Stimulated activated naive CD4-positive, alpha-beta T cell (primary cell): ENCODE results near the gene USPL1.

Source experiments
- DNase-seq, 6 experiments: peaks; one replicate each; lab custom pipeline; 2025; lab: John Stamatoyannopoulos, UW

USPL1 gene

DNA sequence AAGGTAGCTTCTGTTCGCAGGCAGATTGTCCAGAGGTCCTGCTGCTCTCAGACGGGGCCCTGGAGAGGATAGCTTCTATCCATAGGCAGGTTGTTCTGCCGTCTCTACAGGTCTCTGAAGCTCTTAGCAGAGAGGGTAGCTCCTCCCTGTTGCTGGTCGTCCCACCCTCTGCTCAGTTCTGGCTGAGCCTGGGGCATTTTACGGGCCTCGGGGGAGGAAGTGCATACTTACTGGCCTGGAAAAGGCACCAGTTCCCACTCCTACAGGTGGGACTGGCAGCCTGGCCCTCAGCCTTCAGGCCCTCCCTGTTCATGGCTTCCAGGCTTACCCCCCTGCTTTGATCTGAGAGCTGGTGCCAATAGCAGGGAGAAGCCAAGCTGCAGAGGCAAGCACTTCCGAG lies 42.3 kb downstream of the USPL1 start:
- DNase-seq, result no peak

DNA sequence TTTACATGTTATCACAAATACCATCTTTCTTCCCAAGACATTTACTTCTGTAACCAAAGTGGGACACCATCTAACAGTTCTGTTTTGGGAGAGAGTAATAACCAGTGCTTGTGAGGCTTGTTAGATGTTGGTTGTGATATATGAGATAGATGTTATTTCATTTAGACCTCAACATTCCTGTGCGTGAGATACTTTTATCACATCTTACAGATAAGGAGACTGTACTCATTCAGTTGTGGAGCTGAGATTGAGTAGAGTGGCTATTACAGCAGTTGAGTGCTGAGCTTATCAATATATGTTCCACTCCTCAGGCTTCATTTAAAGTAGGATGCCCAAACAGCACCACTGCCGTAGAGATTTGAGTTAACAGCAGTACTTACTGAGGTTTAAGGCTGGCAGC lies 43.1 kb downstream of the USPL1 start:
- DNase-seq, result no peak

DNA sequence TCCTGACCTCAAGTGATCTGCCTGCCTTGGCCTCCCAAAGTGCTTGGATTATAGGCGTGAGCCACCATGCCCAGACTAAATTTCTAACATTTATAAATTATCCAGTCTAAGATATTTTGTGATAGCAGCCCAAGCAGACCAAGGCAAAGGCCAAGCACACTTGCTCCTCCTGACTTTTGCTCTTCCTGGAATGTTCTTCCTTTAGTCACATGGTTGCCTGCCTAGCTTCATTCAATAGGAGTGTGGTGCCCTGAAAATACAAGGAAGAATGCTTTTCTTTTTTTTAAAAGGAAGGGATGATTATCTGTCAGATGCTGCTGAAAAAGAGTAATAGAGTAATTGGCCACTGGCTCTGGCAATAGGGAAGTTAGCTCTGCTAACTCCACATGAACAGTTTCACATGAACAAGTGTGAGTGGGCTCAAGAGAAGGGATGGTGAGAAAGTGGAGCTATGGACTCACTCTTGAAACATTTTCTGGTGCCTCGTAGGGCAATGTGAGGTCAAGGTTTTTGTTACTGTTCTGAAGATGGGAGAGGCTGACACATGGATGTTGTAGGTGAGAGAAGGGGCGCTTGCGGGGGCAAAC lies 47.1 kb downstream of the USPL1 start:
- DNase-seq, result no peak

DNA sequence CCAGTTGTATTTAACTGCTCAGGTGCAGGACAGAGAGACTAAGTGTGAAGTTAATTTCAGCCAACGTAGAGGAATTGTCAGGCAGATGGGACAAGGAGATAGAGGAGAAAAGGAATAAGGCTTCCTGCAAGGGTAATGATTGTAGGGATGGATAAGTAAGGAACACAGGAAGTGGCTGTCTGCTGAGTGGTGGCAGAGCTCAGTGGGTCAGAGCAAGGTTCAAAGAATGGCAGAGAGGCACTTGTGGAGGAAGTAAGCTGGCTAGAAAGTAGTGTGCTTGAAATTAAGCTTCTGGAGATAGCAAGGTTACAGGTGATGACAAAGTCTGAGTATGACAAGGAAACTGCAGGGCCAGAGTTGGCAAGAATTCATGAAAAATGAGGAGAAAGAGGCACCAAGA lies 47.9 kb downstream of the USPL1 start:
- no peak for DNase-seq

DNA sequence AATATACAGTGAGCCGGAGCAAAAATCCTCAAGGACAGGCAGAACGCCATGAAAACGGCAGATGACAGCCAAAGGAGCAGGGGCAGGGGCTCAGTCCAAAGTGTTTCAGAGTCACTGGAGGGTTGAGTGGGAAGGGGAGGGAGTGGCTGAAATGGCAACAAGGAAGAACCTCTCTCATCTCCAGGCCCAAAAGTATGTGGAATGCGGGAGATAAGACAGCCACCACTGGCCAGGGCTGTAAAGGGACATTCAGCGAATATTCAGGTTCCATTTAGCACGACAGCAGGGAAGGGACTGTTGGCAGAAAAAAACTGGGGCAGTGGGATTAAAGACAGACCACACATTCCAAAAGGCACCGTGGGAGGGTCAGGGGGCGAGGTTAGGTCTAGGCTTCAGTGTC lies 48.4 kb downstream of the USPL1 start:
- DNase-seq, result no peak

DNA sequence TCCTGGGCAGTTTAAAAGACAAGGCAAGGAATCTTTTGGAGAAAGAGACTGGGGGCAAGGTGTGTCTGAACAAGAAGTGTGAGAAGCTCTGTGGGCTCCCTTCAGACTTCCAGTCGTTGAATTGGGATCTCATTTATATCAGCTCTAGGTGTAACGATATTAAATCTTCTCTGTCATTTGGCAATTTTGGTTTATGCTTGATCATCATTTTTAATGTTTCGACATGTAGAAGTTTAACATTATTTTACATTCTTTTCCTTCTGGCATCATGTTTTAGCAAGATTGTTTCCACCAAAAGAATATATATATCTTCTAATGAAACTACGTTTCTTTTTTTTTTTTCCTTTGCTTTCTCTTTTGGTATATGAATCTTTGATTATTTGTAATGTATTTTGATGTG lies 49.3 kb downstream of the USPL1 start:
- no peak for DNase-seq

DNA sequence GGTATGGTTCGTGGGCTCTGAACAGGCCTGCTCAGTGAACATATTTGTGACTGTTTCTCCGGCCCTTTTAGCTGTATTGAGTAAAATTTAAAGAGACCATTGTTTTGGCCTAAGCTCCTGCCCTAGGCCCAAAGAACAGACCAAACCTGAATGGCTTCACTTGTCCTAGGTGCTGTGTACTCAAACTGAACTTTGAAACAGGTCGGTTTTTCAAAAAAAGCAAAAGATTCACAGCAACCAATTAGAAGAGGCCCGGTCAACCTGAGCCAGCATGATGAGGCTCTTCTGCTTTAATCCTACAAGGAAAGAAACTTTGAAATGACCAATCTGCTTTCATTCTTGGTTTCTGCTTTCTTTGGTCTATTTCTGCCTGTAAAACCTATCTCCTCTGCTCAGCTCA lies 50.6 kb downstream of the USPL1 start:
- DNase-seq, result no peak

DNA sequence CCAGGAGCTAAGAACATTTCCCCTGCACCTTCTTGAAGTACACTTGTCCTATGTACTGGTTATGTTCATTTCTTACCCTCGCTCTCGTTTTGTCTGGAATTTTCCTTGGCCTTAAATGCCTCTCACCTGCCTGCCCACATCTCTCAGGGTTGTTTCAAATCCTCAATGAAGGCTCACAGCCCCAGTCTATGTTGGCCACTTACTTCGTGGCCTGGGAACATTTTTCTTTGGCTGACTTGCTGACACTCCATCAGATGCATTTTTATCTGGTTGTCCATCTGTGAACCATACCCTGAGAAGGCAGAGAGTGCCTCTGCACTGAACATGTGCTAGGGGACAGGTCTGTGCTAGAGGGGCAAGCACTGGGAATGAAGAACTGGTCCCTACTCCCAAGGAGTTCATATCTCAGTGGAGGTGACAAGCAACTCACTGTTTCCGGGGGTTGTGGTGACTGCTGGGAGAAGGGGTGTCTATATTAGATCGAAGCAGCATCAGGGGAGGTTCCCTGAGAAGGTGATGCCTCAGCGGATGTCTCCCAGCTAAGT lies 53.6 kb downstream of the USPL1 start:
- DNase-seq, result no peak

DNA sequence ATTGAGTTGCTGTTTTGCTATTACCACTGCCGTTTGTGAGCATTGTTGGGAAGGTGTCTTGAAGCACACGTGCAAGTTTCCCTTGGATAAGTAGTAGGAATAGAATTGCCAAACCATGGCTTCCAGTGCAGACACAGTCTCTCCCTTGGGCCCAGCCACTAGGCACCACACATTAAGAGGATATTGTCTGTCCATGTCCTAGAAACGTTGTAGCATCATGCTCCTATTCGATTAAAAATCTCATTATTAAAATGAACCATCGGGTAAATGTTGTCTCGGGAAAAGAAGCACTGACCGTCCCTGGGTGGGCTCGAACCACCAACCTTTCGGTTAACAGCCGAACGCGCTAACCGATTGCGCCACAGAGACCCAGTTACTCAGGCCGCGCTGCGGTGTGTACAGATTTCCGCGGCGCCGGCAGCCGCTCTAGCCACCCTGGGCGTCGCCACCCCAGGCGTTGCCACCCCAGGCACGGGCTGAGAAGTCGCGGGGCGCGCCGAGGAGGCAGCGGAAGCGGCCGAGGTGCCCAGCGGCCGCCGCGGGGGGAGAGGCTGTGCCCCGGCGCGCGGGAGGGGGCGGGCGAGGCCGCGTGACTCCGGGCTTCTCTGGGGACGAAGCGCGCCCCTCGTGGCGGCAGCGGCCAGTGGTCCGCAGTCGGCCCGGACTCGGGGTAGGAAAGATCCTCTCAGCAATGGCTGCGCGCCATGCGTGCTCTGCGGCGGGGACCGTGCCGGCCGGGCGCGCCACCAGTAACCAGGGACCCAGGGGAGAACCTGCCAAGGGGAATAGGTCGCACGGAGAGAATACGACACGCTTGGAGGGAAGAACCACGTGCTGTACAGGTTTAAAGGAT lies 56.2 kb downstream of the USPL1 start:
- DNase-seq, result peak; percentile 72 to 85 (median 76)

DNA sequence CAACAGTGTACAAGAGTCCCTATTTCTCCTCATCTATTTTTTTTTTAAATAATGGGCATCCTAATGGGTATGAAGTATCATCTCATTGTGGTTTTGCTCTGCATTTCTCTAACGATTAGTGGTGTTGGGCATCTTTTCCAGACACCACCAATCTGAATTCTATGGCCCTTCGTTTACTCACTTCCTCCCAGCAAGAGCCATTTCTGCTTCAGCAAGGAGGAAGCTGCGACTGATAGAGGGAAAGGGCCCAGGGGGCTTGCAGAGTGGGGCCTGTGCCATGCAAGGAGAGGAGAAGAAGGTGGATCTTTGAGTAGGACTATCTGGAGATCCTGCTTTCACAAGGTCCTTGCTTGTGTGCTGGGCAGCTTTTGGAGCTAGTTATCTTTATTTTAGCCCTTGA lies 58.0 kb downstream of the USPL1 start:
- no peak for DNase-seq

DNA sequence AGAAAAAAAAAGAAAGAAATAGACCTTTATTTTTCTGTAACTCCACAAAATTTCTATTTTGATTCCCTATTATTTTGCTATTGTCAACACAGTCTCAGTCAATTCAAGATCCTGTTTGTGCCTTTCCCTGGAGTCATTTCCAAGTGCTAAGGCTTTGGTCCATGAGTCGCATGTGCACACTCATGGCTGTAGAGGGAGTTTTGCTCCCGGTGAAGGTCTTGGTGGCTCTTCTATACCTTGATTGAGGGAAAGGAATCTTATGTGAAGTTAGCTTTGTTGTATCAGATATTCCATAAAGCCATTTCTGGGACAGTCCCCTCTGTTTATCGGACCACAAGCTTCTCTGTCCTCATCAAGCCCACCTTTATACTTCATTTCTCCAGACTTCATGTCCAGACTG lies 59.0 kb downstream of the USPL1 start:
- DNase-seq, result no peak

DNA sequence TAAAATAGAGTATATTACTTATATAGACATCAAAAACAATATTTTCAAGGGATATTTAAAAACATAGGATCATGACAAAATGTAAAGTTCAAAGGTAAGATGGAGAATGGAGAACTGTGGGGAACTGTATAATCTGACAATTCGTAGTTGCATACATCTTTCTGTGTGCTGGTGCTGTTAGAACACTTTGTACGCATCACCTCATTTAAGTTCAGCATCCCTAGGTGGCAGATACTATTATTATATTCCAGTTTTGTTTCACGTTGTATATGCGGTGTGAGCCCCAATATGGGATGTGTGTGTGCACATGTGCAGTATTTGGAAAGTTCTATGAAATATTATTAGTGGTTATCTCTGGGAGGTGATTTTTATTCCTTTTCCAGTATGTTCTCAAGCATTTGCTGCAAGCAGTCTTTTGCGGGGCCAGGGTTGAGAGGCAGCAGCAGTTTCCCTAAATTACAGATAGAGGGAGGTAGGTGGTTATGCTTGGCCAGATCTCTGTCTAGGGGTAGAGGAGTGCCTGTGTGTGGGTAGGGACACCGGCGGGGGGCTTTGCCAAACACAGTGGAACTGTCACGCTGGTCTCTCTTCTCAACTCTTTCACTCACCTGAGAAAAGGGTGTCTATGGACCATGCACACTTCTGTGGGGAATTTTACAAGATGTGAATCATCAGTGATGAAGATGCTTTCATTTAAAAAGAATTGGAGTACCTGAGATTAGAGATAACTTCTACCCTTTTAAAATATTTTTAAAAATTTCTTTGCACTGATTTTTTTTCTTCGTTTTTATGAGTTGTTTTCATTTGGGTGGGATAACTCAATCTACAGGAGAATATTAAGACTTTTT lies 62.0 kb downstream of the USPL1 start:
- DNase-seq, result peak in 2 of 6 experiments; percentile 27

DNA sequence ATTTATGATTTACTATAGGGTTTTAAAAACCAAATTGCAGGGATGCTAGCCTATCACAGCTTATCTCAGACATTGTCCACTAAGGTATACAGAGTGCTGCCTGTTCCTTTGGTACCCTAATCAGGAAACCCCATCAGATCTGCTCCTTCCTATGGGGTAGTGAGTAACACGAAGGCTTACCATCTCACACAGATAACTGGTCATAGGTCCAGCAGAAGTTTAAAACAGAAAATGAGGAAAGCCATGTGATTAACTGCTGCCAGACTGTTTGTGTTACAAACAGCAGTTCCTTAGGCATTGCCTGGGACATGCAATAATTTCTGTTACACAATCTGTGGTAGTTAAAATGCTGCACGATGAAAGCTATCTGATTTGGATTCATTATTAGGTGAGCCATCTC lies 64.1 kb downstream of the USPL1 start:
- no peak for DNase-seq

DNA sequence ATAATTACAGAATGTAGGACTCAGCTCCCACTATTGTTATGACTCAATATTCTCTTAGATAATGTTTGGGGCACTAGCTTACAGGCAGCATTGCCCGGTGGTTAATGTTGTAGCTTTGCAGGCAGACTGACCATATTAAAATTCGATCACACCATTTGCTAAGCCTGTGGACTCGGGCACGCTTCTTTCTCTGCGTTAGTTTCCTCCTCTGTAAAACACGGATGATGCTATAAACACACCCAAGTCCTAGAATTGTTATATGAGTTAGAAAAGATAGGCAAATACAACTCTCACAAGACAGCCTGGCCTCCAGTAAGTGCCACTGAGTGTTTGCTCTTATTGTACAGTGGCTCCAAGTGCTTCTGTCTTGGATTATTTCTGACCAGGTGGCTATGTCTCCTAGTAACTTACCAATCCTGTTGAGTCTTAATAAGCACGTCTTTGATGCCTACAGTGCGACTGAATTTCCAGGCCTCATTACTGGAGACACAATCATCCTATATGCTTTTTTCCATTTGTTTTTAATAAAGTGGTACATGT lies 67.7 kb downstream of the USPL1 start:
- no peak for DNase-seq

DNA sequence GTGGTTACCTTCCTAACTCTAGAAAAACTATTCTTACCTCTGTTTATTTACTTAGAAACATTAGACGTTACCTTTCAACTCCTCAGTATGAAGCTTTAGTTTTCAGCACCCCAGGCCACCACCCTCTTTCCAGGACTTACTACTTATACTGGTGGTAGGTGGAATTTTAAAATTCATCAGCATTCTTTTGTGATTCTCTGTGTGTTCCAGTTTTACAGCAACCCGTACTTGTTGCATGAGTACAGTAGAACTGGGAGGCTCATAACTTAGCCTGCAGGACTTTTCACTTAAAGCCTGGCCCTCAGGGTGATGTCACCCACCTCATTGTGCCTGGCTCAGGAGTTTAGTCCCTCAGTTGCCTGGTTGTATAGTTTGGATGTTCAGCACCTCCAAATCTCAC lies 68.3 kb downstream of the USPL1 start:
- no peak for DNase-seq

DNA sequence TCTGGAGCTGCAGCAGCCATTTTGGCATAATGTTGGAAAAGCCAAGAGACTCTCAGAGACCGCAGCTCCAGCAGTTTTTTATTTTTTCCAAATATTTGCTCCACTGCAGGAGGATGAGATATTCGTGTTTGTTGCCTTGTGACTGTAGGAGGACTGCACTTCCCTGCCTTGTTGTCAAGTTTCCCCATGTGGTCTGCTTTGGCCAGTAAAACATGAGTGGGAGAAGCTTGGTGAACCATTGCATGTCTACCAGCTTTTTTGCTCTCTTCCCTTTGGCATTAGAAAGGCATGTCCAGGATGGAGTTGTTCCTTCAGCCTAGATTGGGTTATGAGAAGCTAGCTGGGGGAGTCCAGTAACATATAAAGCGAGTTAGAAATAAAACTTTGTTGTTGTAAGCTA lies 69.9 kb downstream of the USPL1 start:
- DNase-seq, result no peak

DNA sequence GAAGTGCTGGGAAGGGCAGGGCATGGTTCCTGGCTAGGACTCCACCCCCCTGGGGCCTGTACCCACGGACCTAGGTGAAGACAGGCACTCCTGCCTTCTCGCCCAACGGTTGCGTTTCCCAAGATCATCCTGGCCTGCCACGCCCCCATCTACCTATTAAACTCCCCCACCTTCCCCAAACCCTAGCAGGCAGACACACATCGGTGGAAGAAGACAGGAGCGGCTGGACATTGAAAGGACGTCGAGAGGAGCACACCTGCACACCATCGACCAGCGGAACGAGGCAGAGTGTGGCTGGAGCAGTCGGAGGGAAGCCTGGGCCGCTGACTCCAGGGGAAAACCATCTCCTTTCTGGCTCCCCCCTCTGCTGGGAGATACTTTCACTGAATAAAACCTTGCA lies 72.0 kb downstream of the USPL1 start:
- DNase-seq, result no peak

DNA sequence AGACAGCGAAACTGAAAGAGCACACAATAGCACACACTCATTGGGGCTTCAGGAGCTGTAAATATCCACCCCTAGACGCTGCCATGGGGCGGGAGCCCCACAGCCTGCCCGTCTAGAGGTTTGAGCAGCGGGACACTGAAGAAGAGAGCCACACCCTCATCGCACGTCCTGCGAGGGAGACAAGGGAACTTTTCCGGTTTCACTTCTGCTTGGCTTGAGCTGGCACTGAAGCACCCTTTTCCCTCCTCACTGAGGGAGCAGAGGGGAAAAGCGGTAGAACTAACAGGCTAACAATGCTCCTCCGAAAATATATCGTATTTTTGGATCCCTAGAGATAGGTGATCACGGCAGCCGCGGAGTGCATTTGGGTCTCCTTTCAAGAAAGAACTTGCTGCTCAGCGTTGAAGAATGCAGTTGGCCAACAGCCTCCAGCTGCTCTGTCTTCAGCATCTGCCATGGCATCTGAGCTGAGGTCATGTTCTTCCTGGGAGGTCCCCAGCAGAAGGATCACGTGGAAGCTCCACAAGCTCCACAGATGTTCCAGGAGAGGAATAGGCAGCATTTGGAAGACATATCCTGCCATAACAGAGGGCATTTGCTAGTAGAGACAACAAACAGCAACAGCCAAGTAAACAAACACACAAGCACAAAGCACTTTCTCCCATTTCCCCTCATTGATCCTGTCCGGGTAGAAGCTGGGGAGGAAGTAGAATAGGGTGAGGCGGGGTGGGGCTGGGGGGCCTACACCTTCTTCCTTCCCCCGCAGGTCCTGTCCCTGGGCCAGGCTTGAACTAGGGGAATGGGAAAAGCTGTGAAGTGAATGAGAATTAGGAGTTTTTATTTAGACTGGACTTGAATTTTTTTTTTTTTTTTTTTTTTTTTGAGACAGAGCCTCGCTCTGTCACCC lies 72.8 kb downstream of the USPL1 start:
- DNase-seq, result peak in 1 of 6 experiments; percentile 32

DNA sequence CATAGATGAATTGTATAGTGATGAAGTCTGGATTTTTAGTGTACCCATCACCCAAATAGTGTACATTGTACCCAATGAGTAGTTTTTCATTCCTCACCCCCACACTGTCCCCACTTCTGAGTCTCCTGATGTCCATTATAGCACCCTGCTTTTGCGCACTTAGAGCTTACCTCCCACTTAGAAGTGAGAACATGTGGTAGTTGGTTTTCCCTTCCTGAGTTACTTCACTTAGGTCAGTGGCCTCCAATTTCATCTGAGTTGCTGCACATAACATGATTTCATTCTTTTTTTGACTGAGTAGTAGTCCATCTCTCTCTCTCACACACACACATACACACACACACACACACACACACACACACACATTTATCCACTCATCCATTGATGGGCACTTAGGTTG lies 74.4 kb downstream of the USPL1 start:
- DNase-seq, result no peak

DNA sequence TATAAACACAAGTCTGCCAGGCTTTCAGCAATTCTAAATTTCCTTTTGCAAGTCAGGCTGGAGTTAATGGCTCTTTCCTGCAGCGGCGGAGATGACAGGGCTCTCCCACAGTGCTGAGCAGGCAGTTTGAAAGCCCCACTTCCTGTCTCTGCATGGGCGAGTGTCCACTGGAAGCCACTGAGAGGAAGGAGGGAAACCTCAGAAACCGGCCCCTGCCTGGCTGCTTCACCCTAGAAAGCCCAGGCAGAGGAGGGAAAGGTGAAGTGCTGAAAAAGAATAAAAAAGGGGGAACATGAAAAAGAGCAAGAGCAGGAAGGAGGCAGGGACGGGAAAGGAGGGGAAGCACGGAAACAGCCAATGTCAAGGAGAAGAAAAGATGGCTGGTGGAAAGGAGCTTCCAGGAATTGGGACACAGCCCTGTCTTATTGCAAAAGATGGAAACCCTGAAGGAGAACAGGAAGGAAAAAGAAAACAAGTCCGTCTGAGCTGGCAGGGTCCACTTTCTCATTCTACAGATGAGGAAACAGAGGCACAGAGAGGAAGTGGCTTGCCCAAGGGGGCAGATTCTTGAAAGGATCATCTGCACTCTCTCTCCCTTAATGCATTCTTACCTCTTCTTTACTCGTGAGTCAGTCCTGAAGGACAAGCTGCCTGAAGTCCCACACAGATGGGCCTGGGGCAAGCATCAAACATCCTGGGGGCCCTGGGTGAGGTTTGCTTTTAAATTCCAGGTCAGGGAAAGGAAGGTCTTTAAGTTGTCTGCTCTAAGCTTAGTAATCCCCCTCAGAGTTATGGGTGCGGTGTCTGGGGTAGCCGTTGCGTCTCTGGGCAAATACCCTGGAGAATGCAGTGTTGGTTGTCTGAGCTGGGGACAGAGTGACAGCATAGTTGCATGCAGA lies 78.8 kb downstream of the USPL1 start:
- no peak for DNase-seq
